Lower lobe of right lung (tissue), 2 donors: ENCODE results near the gene TCEAL3. TPM values are rescaled to one million over a fixed set of nuclear protein-coding genes. Genes with fewer than 3 reads are reported as not detected.
"Not testable (repeated sequence)": the region's sequence is repeated elsewhere in the genome, so short reads cannot be mapped to it uniquely, and the experiment has no call there.

Source experiments
- ATAC-seq, 2 donors: fragments of 200-7000 bp; cut with Tn5 transposase; one replicate each; pipeline ENCODE4 v1.9.1; 2020 to 2022; ENCODE audit warnings: mild to moderate bottlenecking in 2 of 2, moderate library complexity in 2 of 2
- DNase-seq: peaks from one replicate; pipeline ENCODE4 v3.0.0-alpha.2; 2020
- H3K27ac ChIP-seq: fragments of 200-600 bp; one replicate; pipeline ENCODE4 v1.8.0; 2022
- H3K27me3 ChIP-seq: fragments of 200-600 bp; one replicate; pipeline ENCODE4 v1.8.0; 2022; ENCODE audit warnings: low read depth
- H3K36me3 ChIP-seq: fragments of 200-600 bp; one replicate; pipeline ENCODE4 v1.8.0; 2022; ENCODE audit warnings: mild to moderate bottlenecking
- H3K4me1 ChIP-seq: fragments of 200-600 bp; one replicate; pipeline ENCODE4 v1.8.0; 2022
- H3K4me3 ChIP-seq: fragments of 200-600 bp; one replicate; pipeline ENCODE4 v1.8.0; 2022; ENCODE audit warnings: mild to moderate bottlenecking
- H3K9me3 ChIP-seq: fragments of 200-600 bp; one replicate; pipeline ENCODE4 v1.8.0; 2022
- CTCF ChIP-seq: fragments of 200-600 bp; IDR thresholded peaks from one replicate; pipeline ENCODE4 v1.8.0; 2022; ENCODE audit warnings: antibody characterized with exemption, mild to moderate bottlenecking
- intact Hi-C: fragments of 100-400 bp; cut with DNase I; formaldehyde crosslinking; loops from one replicate; pipeline ENCODE4 v1.11.0; 2022
- total RNA-seq: library from RNA; stranded (reverse); fragmentation: NEBNext Ultra II Directional; extraction: Animal tissue kit (Norgen Biotek cat#: 25700); gene quantifications from one replicate; pipeline ENCODE4 v1.2.1, GENCODE V29; 2021
- donor health status: DM: no; HTN: yes; CAD: no; lungs with severe emphysema.

The TCEAL3 gene
- total RNA-seq, 1 donor from 2014 or later, result 19.1 TPM

- Histone ChIP-seq H3K4me3 (peak overlapping the region; percentile 62), H3K4me1 (no peaks in the 10 kb centered on the region), H3K36me3 (no peaks in the 10 kb centered on the region), H3K27me3 (no peaks in the 10 kb centered on the region), H3K9me3 (no peaks in the 10 kb centered on the region), H3K27ac (peak overlapping the region; percentile 77)
- no peak for TF ChIP-seq CTCF
- ATAC-seq, result peak; percentile 67 to 70
- peak; percentile 40 for DNase-seq
- intact Hi-C loops, result no loop called here
Observed at GRCh38 chrX:103586314-103586646, 21.5 kb upstream of the TCEAL3 start.

- DNase-seq (no peak), ATAC-seq (no peak)
- Histone ChIP-seq H3K4me1 (no peaks in the 10 kb centered on the region), H3K4me3 (peak overlapping the region; percentile 62), H3K27me3 (no peaks in the 10 kb centered on the region), H3K36me3 (no peaks in the 10 kb centered on the region), H3K27ac (no peak overlapping the region), H3K9me3 (no peaks in the 10 kb centered on the region)
- TF ChIP-seq CTCF, result no peak
- intact Hi-C loops, result no loop called here
Observed at GRCh38 chrX:103586659-103587058, 21.1 kb upstream of the TCEAL3 start.

- H3K9me3 ChIP-seq, intact Hi-C loops, H3K27ac ChIP-seq, H3K4me1 ChIP-seq, H3K36me3 ChIP-seq, DNase-seq, ATAC-seq, H3K27me3 ChIP-seq, H3K4me3 ChIP-seq: not testable (repeated sequence)
Observed at GRCh38 chrX:103592295-103592694, 15.5 kb upstream of the TCEAL3 start.

GRCh38 chrX:103595202-103595601, 12.6 kb upstream of the TCEAL3 start:
- DNase-seq, intact Hi-C loops, H3K27me3 ChIP-seq, H3K4me1 ChIP-seq, H3K27ac ChIP-seq, H3K9me3 ChIP-seq, H3K4me3 ChIP-seq, H3K36me3 ChIP-seq, ATAC-seq: not testable (repeated sequence)

GRCh38 chrX:103608306-103608963, 672 bp downstream of the TCEAL3 start:
- Histone ChIP-seq H3K27me3 (no peaks in the 10 kb centered on the region), H3K9me3 (no peaks in the 10 kb centered on the region), H3K36me3 (no peaks in the 10 kb centered on the region), H3K4me1 (no peaks in the 10 kb centered on the region), H3K27ac (peak overlapping the region; percentile 80), H3K4me3 (peak overlapping the region; percentile 64)
- peak; percentile 51 for DNase-seq
- intact Hi-C loops, result no loop called here
- no peak for TF ChIP-seq CTCF
- peak; percentile 64 to 74 for ATAC-seq

- intact Hi-C loops, result no loop called here
- no peak overlapping the region for H3K4me3 ChIP-seq
- H3K27me3 ChIP-seq, result no peaks in the 10 kb centered on the region
- H3K9me3 ChIP-seq, result no peaks in the 10 kb centered on the region
- H3K36me3 ChIP-seq, result no peaks in the 10 kb centered on the region
- DNase-seq (no peak), ATAC-seq (no peak)
- no peak for TF ChIP-seq CTCF
- H3K27ac ChIP-seq, result no peak overlapping the region
- no peaks in the 10 kb centered on the region for H3K4me1 ChIP-seq
Observed at GRCh38 chrX:103610282-103610681, 2.5 kb downstream of the TCEAL3 start.
